ENCODE data around the gene CSK.
"Not testable (repeated sequence)": the region's sequence is repeated elsewhere in the genome, so short reads cannot be mapped to it uniquely, and the experiment has no call there.

Gene CSK

GRCh38 chr15:74773329-74773728 is 8.6 kb upstream of the CSK start:
- DNase-seq = no peak

GRCh38 chr15:74773731-74774252 is 8.1 kb upstream of the CSK start:
- DNase-seq = no peak

GRCh38 chr15:74775132-74775562 is 6.7 kb upstream of the CSK start:
- DNase-seq = no peak

GRCh38 chr15:74775894-74776293 is 6.0 kb upstream of the CSK start:
- DNase-seq = no peak

- DNase-seq = peak; percentile 37
Observed at GRCh38 chr15:74776821-74777768, 4.8 kb upstream of the CSK start.

GRCh38 chr15:74777769-74778598 is 3.9 kb upstream of the CSK start:
- no peak for DNase-seq

GRCh38 chr15:74778599-74778970 is 3.3 kb upstream of the CSK start:
- no peak for DNase-seq

GRCh38 chr15:74779162-74779648 is 2.7 kb upstream of the CSK start:
- no peak for DNase-seq

GRCh38 chr15:74780523-74781430 is 1.1 kb upstream of the CSK start:
- no peak for DNase-seq

GRCh38 chr15:74782259-74783071 is 585 bp downstream of the CSK start:
- peak; percentile 42 for DNase-seq

GRCh38 chr15:74783072-74783807 is 1.4 kb downstream of the CSK start:
- DNase-seq = no peak

- no peak for DNase-seq
Observed at GRCh38 chr15:74783808-74784175, 1.9 kb downstream of the CSK start.

- no peak for DNase-seq
Observed at GRCh38 chr15:74784426-74785193, 2.7 kb downstream of the CSK start.

- no peak for DNase-seq
Observed at GRCh38 chr15:74785194-74786032, 3.5 kb downstream of the CSK start.

- not testable (repeated sequence) for DNase-seq
Observed at GRCh38 chr15:74786081-74786480, 4.2 kb downstream of the CSK start.

- DNase-seq = no peak
Observed at GRCh38 chr15:74786551-74787165, 4.8 kb downstream of the CSK start.

- DNase-seq = peak; percentile 76
Observed at GRCh38 chr15:74787251-74788041, 5.6 kb downstream of the CSK start.
